ENCODE measurements around the gene CAPN1. TPM values are rescaled to one million over a fixed set of nuclear protein-coding genes. Genes with fewer than 3 reads are reported as not detected.
"Not testable (repeated sequence)": the region's sequence is repeated elsewhere in the genome, so short reads cannot be mapped to it uniquely, and the experiment has no call there.

CAPN1 gene
- total and polyA plus RNA-seq, 2 of the 13 experiments (the other 11 are each of a cell fraction or from before 2014, with no cell fraction given) = 57.3 to 82.6 TPM

- Histone ChIP-seq H3K4me1 (ENCODE audit: insufficient read depth, low read length) (no peaks in the 10 kb centered on the region; the same call in 1 of the 2 replicates), H3K36me3 (replicated peaks in 1 of 2; ENCODE audit: control insufficient read depth in 1 of 2, insufficient read depth in 2 of 2, low read length in 2 of 2) (no peaks in the 10 kb centered on the region), H3K4me3 (replicated peaks in 1 of 3; ENCODE audit: insufficient read depth in 1 of 3, low read depth in 2 of 3, low read length in 3 of 3) (no peak overlapping the region), H3K27ac (ENCODE audit: extremely low read length, insufficient read depth, low read length) (no peak overlapping the region), H3K27me3 (ENCODE audit: control insufficient read depth in 1 of 2, insufficient read depth in 2 of 2, low read length in 2 of 2) (no peaks in the 10 kb centered on the region; a peak in 1 of 5 replicates), H3K4me2 (ENCODE audit: low read depth, low read length) (peak overlapping the region; percentile 11; the same call in 1 of the 2 replicates), H3K9ac (ENCODE audit: insufficient read depth, low read depth, low read length) (no peak overlapping the region), H3K79me2 (ENCODE audit: insufficient read depth, low read length) (no peaks in the 10 kb centered on the region), H4K20me1 (ENCODE audit: insufficient read depth, low read length) (no peaks in the 10 kb centered on the region), H2AFZ (ENCODE audit: low read length) (no peak overlapping the region), H3K9me3 (ENCODE audit: low read length) (peaks cover 6% of the 10 kb centered on the region; the same call in 1 of the 2 replicates)
- no peak for FAIRE-seq
- ChIA-PET CTCF (ENCODE audit: low intra/inter-chr PET ratio, low total read pairs) (no interaction called here), POLR2A (no interaction called here)
- ATAC-seq = no peak
- no peak for DNase-seq (ENCODE audit: low spot score)
- in situ Hi-C loops (cut with HindIII; ENCODE audit: extremely low pct_ligation_motif_present, low pct_unique_long_range_greater_than_20kb) = no loop called here
- BruUV-seq (replicated peaks) = no TSS peak
- 4% methylated on average over 4 of the region's 5 CpGs for WGBS (ENCODE audit: low lambda C conversion rate)
- intact Hi-C loops (cut with micrococcal nuclease; ENCODE audit: unreplicated experiment) = no loop called here
- TF ChIP-seq SRY (CRISPR knock-in tag; IDR thresholded peaks at IDR 0.05) (no peak), ZSCAN20 (CRISPR knock-in tag; IDR thresholded peaks at IDR 0.05; ENCODE audit: borderline replicate concordance) (no peak), ZNF749 (CRISPR knock-in tag; IDR thresholded peaks at IDR 0.05; ENCODE audit: borderline replicate concordance) (no peak), ZNF552 (CRISPR knock-in tag; IDR thresholded peaks at IDR 0.05; ENCODE audit: borderline replicate concordance) (no peak), ZNF879 (CRISPR knock-in tag; IDR thresholded peaks at IDR 0.05) (no peak), ZNF740 (CRISPR knock-in tag; IDR thresholded peaks at IDR 0.05) (no peak), TERF1 (CRISPR knock-in tag; IDR thresholded peaks at IDR 0.05) (no peak), ELK4 (CRISPR knock-in tag; IDR thresholded peaks at IDR 0.05; ENCODE audit: borderline replicate concordance) (no peak), BORCS8-MEF2B (CRISPR knock-in tag; IDR thresholded peaks at IDR 0.05) (no peak), TBX2 (CRISPR knock-in tag; IDR thresholded peaks at IDR 0.05; ENCODE audit: borderline replicate concordance) (no peak), ZFP36 (IDR thresholded peaks at IDR 0.05; ENCODE audit: borderline replicate concordance, low read depth, low read length, partially characterized antibody) (no peak), SMAD1 (CRISPR knock-in tag; IDR thresholded peaks at IDR 0.05; ENCODE audit: borderline replicate concordance, low read depth) (no peak), GPN1 (CRISPR knock-in tag; IDR thresholded peaks at IDR 0.05; ENCODE audit: borderline replicate concordance) (no peak), ZNF124 (CRISPR knock-in tag; IDR thresholded peaks at IDR 0.05) (no peak), ZNF878 (CRISPR knock-in tag; IDR thresholded peaks at IDR 0.05) (no peak), PHF5A (CRISPR knock-in tag; IDR thresholded peaks at IDR 0.05; ENCODE audit: low read depth, unreplicated experiment) (no peak)
These were observed 64.8 kb downstream of the CAPN1 start for GRCh38 chr11:65246506-65246905.

- DNase-seq (ENCODE audit: low spot score); intact Hi-C loops (cut with micrococcal nuclease; ENCODE audit: unreplicated experiment); H3K9me3 ChIP-seq (ENCODE audit: low read length); POLR2A ChIA-PET; H2AFZ ChIP-seq (ENCODE audit: low read length); FAIRE-seq; H3K4me2 ChIP-seq (ENCODE audit: low read depth, low read length); H3K27me3 ChIP-seq (ENCODE audit: control insufficient read depth in 1 of 2, insufficient read depth in 2 of 2, low read length in 2 of 2); H4K20me1 ChIP-seq (ENCODE audit: insufficient read depth, low read length); in situ Hi-C loops (cut with HindIII; ENCODE audit: extremely low pct_ligation_motif_present, low pct_unique_long_range_greater_than_20kb); H3K9ac ChIP-seq (ENCODE audit: insufficient read depth, low read depth, low read length); H3K4me3 ChIP-seq (replicated peaks in 1 of 3; ENCODE audit: insufficient read depth in 1 of 3, low read depth in 2 of 3, low read length in 3 of 3); H3K4me1 ChIP-seq (ENCODE audit: insufficient read depth, low read length); H3K36me3 ChIP-seq (replicated peaks in 1 of 2; ENCODE audit: control insufficient read depth in 1 of 2, insufficient read depth in 2 of 2, low read length in 2 of 2); H3K27ac ChIP-seq (ENCODE audit: extremely low read length, insufficient read depth, low read length); CTCF ChIA-PET (ENCODE audit: low intra/inter-chr PET ratio, low total read pairs); H3K79me2 ChIP-seq (ENCODE audit: insufficient read depth, low read length); BruUV-seq (replicated peaks); ATAC-seq: not testable (repeated sequence)
- WGBS (ENCODE audit: low lambda C conversion rate) = 64% methylated on average over 8 of the region's 9 CpGs
These were observed 66.5 kb downstream of the CAPN1 start for GRCh38 chr11:65248184-65248710.
